Embryonic facial prominence (tissue), 1 donor: Measurements from ENCODE around the gene SEPTIN3.
A peak's percentile ranks its signal among the peaks of the same experiment; 100 is the strongest.

Experiments
- DNase-seq: peaks from one replicate; pipeline ENCODE4 v3.0.0-alpha.2; 2016; ENCODE audit errors: extremely low spot score

SEPTIN3 gene

GRCh38 chr22:41976070-41976901, 7.0 kb downstream of the SEPTIN3 start:
- DNase-seq = no peak

- DNase-seq = no peak
Measured at GRCh38 chr22:41976961-41977566, 7.8 kb downstream of the SEPTIN3 start.

- DNase-seq = no peak
Measured at GRCh38 chr22:41978732-41979131, 9.5 kb downstream of the SEPTIN3 start.

GRCh38 chr22:41979423-41980250, 10.4 kb downstream of the SEPTIN3 start:
- DNase-seq = no peak

GRCh38 chr22:41982865-41983264, 13.6 kb downstream of the SEPTIN3 start:
- DNase-seq = no peak

GRCh38 chr22:41983513-41984405, 14.5 kb downstream of the SEPTIN3 start:
- no peak for DNase-seq

GRCh38 chr22:41987276-41987675, 18.0 kb downstream of the SEPTIN3 start:
- no peak for DNase-seq

- DNase-seq = no peak
Measured at GRCh38 chr22:41989246-41989645, 20.0 kb downstream of the SEPTIN3 start.

GRCh38 chr22:41991111-41991510, 21.9 kb downstream of the SEPTIN3 start:
- no peak for DNase-seq

GRCh38 chr22:41992496-41992895, 23.3 kb downstream of the SEPTIN3 start:
- DNase-seq = no peak

GRCh38 chr22:41995211-41995610, 26.0 kb downstream of the SEPTIN3 start:
- DNase-seq = no peak

- DNase-seq = no peak
Measured at GRCh38 chr22:41996826-41997225, 27.6 kb downstream of the SEPTIN3 start.

GRCh38 chr22:41998361-41999261, 29.4 kb downstream of the SEPTIN3 start, which contains the start of gene WBP2NL:
Gene WBP2NL, plus strand, starts transcription at chr22:41998788. Its CDS starts 31 bp downstream, at chr22:41998819.
- peak; percentile 78 for DNase-seq

GRCh38 chr22:42000466-42000865, 31.2 kb downstream of the SEPTIN3 start:
- DNase-seq = no peak

GRCh38 chr22:42001121-42001520, 31.9 kb downstream of the SEPTIN3 start:
- DNase-seq = no peak

- no peak for DNase-seq
Measured at GRCh38 chr22:42001706-42002105, 32.5 kb downstream of the SEPTIN3 start.

GRCh38 chr22:42007922-42008321, 38.7 kb downstream of the SEPTIN3 start:
- DNase-seq = no peak

- no peak for DNase-seq
Measured at GRCh38 chr22:42010778-42011177, 41.5 kb downstream of the SEPTIN3 start.

- DNase-seq = no peak
Measured at GRCh38 chr22:42013385-42013784, 44.1 kb downstream of the SEPTIN3 start.

- no peak for DNase-seq
Measured at GRCh38 chr22:42016111-42016510, 46.9 kb downstream of the SEPTIN3 start.
